ENCODE measurements around the gene DENND1A.

DENND1A gene

GRCh38 chr9:123453076-123453667 is 476.8 kb downstream of the DENND1A start:
- no peak for TF ChIP-seq CTCF (IDR thresholded peaks at IDR 0.05)
- DNase-seq (ENCODE audit: low spot score), result peak; percentile 45
- no peak overlapping the region for H3K27ac ChIP-seq

GRCh38 chr9:123450996-123451395 is 478.9 kb downstream of the DENND1A start:
- H3K27ac ChIP-seq, result no peak overlapping the region
- peak; percentile 40 for DNase-seq (ENCODE audit: low spot score)
- TF ChIP-seq CTCF (IDR thresholded peaks at IDR 0.05), result no peak
- H3K4me3 ChIP-seq, result no peak overlapping the region

More at GRCh38 chr9:123453076-123453667, 476.8 kb downstream of the DENND1A start:
- H3K4me3 ChIP-seq, result no peak overlapping the region

- peak; percentile 66 for DNase-seq (ENCODE audit: low spot score)
- no peak for TF ChIP-seq CTCF (IDR thresholded peaks at IDR 0.05)
- H3K27ac ChIP-seq, result no peak overlapping the region
- H3K4me3 ChIP-seq, result no peak overlapping the region
Observed at GRCh38 chr9:123450098-123450770, 479.7 kb downstream of the DENND1A start.

- Histone ChIP-seq H3K4me3 (no peak overlapping the region), H3K27ac (no peak overlapping the region)
- peak; percentile 24 for DNase-seq (ENCODE audit: low spot score)
- TF ChIP-seq CTCF (IDR thresholded peaks at IDR 0.05), result no peak
Observed at GRCh38 chr9:123447934-123448646, 481.8 kb downstream of the DENND1A start.

- no peak for TF ChIP-seq CTCF (IDR thresholded peaks at IDR 0.05)
- Histone ChIP-seq H3K27ac (no peak overlapping the region), H3K4me3 (no peak overlapping the region)
- DNase-seq (ENCODE audit: low spot score), result peak; percentile 56
Observed at GRCh38 chr9:123445981-123446610, 483.8 kb downstream of the DENND1A start.

GRCh38 chr9:123445116-123445515 is 484.8 kb downstream of the DENND1A start:
- H3K27ac ChIP-seq, result no peak overlapping the region
- no peak overlapping the region for H3K4me3 ChIP-seq
- DNase-seq (ENCODE audit: low spot score), result no peak
- TF ChIP-seq CTCF (IDR thresholded peaks at IDR 0.05), result no peak

All from coronary artery (tissue), 2 donors.